Superior temporal gyrus (tissue), 1 donor: ENCODE data around the gene B4GALNT2.

Experiments used
- DNase-seq: peaks from one replicate; pipeline ENCODE4 v3.0.0-alpha.2; 2016; ENCODE audit errors: extremely low spot score

B4GALNT2 gene

GRCh38 chr17:49210158-49211029 is 77.8 kb downstream of the B4GALNT2 start, which contains the start of the genes ABI3 and GNGT2:
ABI3 (plus strand) TSS chr17:49210707; CDS start chr17:49210725, 18 bp downstream.
GNGT2 (minus strand) TSS chr17:49210574; CDS start chr17:49207422, 3,152 bp downstream.
- DNase-seq, result no peak

GRCh38 chr17:49213399-49213798 is 80.8 kb downstream of the B4GALNT2 start:
- DNase-seq, result no peak

- no peak for DNase-seq
Measured at GRCh38 chr17:49213847-49214246, 81.3 kb downstream of the B4GALNT2 start.

GRCh38 chr17:49214676-49215360 is 82.2 kb downstream of the B4GALNT2 start:
- no peak for DNase-seq

GRCh38 chr17:49216482-49216881 is 83.9 kb downstream of the B4GALNT2 start:
- no peak for DNase-seq

GRCh38 chr17:49216953-49217650 is 84.5 kb downstream of the B4GALNT2 start:
- no peak for DNase-seq

GRCh38 chr17:49217651-49218413 is 85.3 kb downstream of the B4GALNT2 start:
- no peak for DNase-seq

- DNase-seq, result no peak
Measured at GRCh38 chr17:49218941-49219913, 86.7 kb downstream of the B4GALNT2 start.

- DNase-seq, result no peak
Measured at GRCh38 chr17:49219987-49220386, 87.4 kb downstream of the B4GALNT2 start.

- no peak for DNase-seq
Measured at GRCh38 chr17:49223168-49223516, 90.6 kb downstream of the B4GALNT2 start.

GRCh38 chr17:49223517-49224197 is 91.1 kb downstream of the B4GALNT2 start:
- DNase-seq, result peak; percentile 60

GRCh38 chr17:49224198-49224996 is 91.8 kb downstream of the B4GALNT2 start:
- DNase-seq, result no peak

- no peak for DNase-seq
Measured at GRCh38 chr17:49224997-49225337, 92.4 kb downstream of the B4GALNT2 start.

GRCh38 chr17:49225554-49226236 is 93.1 kb downstream of the B4GALNT2 start:
- DNase-seq, result no peak
